K562 (cell line): ENCODE measurements around the gene GSKIP. TPM values are rescaled to one million over a fixed set of nuclear protein-coding genes. Genes with fewer than 3 reads are reported as not detected.

Source experiments
- E2F6 ChIP-seq, 2 experiments: IDR thresholded peaks; 2 replicates each; pipeline ENCODE4 v1.6.1; 2011; ENCODE audit warnings: borderline replicate concordance in 1 of 2, control low read depth in 1 of 2, low read depth in 1 of 2, low read length in 1 of 2, mild to moderate bottlenecking in 1 of 2, mixed read lengths in 1 of 2, moderate library complexity in 1 of 2; ENCODE audit not compliant: insufficient read depth in 1 of 2, insufficient read length in 1 of 2, poor library complexity in 1 of 2, severe bottlenecking in 1 of 2; ENCODE audit errors: extremely low read depth in 1 of 2
- KDM4B ChIP-seq, 2 experiments: fragments of 450-650 bp in 1 of 2; sonication (generic) in 1 of 2; IDR thresholded peaks; 2 replicates each; pipeline ENCODE4 v1.6.1; 2016 to 2017; ENCODE audit warnings: borderline replicate concordance in 2 of 2, antibody characterized with exemption in 1 of 2, low read depth in 1 of 2, mild to moderate bottlenecking in 1 of 2
- KDM5B ChIP-seq: fragments of 200-600 bp; sonication (generic); IDR thresholded peaks from 2 replicates; pipeline ENCODE4 v1.6.1; 2012; ENCODE audit warnings: low read depth, mild to moderate bottlenecking, moderate library complexity, low read length, control low read depth, inconsistent platforms; ENCODE audit not compliant: insufficient replicate concordance
- MCM7 ChIP-seq, 2 experiments: fragments of 450-650 bp; IDR thresholded peaks; 2 replicates each; pipeline ENCODE4 v1.6.1; 2016 to 2018
- MNT ChIP-seq, 2 experiments: fragments of 450-650 bp; conservative IDR thresholded peaks; 2 replicates each; pipeline ENCODE4 v1.6.1; 2017; ENCODE audit warnings: mild to moderate bottlenecking in 2 of 2, moderate library complexity in 2 of 2
- NFXL1 ChIP-seq: fragments of 450-650 bp; formaldehyde crosslinking; IDR thresholded peaks from 2 replicates; pipeline ENCODE4 v1.4.0; 2021; ENCODE audit warnings: mild to moderate bottlenecking
- NR3C1 ChIP-seq: sonication (generic); formaldehyde crosslinking; IDR thresholded peaks from 2 replicates; pipeline ENCODE4 v1.8.1; 2022; ENCODE audit warnings: missing genetic modification reagents
- POLR2G ChIP-seq: fragments of 200-400 bp; formaldehyde crosslinking; IDR thresholded peaks from 2 replicates; pipeline ENCODE4 v1.6.1; 2017; ENCODE audit warnings: low read depth, mild to moderate bottlenecking, antibody characterized with exemption, low read length, moderate library complexity
- RB1 ChIP-seq: fragments of 450-650 bp; IDR thresholded peaks from 2 replicates; pipeline ENCODE4 v1.6.1; 2017; ENCODE audit warnings: low read depth, mild to moderate bottlenecking
- SAFB ChIP-seq: fragments of 200-400 bp; formaldehyde crosslinking; IDR thresholded peaks from 2 replicates; pipeline ENCODE4 v1.6.1; 2017; ENCODE audit warnings: low read depth, low read length, borderline replicate concordance
- SMAD3 ChIP-seq: fragments of 450-650 bp; formaldehyde crosslinking; conservative IDR thresholded peaks from 2 replicates; pipeline ENCODE4 v1.4.0; 2020; ENCODE audit warnings: mild to moderate bottlenecking
- SNRNP70 ChIP-seq: fragments of 200-400 bp; formaldehyde crosslinking; optimal IDR thresholded peaks from 2 replicates; pipeline ENCODE3; 2017; ENCODE audit warnings: low read depth, low read length
- TEAD4 ChIP-seq, 2 experiments: sonication (generic) in 1 of 2; formaldehyde crosslinking in 1 of 2; IDR thresholded peaks; 2 replicates each; pipeline versions ENCODE4 v1.6.1 to v1.8.0; 2012 to 2022; ENCODE audit warnings: borderline replicate concordance in 1 of 2, inconsistent platforms in 1 of 2, low read length in 1 of 2, mild to moderate bottlenecking in 1 of 2, missing genetic modification reagents in 1 of 2
- ZNF217 ChIP-seq: sonication (generic); formaldehyde crosslinking; IDR thresholded peaks from 2 replicates; pipeline ENCODE4 v1.8.0; 2022; ENCODE audit warnings: mild to moderate bottlenecking, missing genetic modification reagents
- ZNF318 ChIP-seq, 2 experiments: fragments of 450-650 bp; IDR thresholded peaks; 2 replicates each; pipeline ENCODE4 v1.6.1; 2016; ENCODE audit warnings: mild to moderate bottlenecking in 2 of 2, borderline replicate concordance in 1 of 2, low read depth in 1 of 2, moderate library complexity in 1 of 2
- polyA plus RNA-seq, 8 experiments: library from polyadenylated mRNA; depleted of rRNA in 4 of 8; stranded (reverse) in 5 of 8; unstranded in 3 of 8; fragments of >200 nt; fragmentation: Nextera tagmentation in 2 of 8; fragmentation: Illumina TruSeq in 1 of 8; extraction: Ambion mirVana in 2 of 8; extraction: Trizol in 1 of 8; gene quantifications; 2 replicates each; pipeline versions ENCODE4 v1.2.1 to v1.2.3, GENCODE V29; 2011 to 2014; ENCODE audit warnings: inconsistent platforms in 1 of 8, missing spikeins in 1 of 8
- total RNA-seq, 7 experiments: library from RNA; depleted of rRNA in 6 of 7; stranded (reverse); fragments of >200 nt in 6 of 7; fragmentation: Illumina TruSeq in 2 of 7; extraction: Trizol in 2 of 7; gene quantifications; 2 replicates each; pipeline versions ENCODE4 v1.2.1 to v1.2.3, GENCODE V29; 2011 to 2021; ENCODE audit warnings: low replicate concordance in 1 of 7

Gene GSKIP
- total and polyA plus RNA-seq, 9 of the 15 experiments (the other 6 are each of a cell fraction or from before 2014, with no cell fraction given) = 12.9 to 58.9 (median 22.2) TPM

- TF ChIP-seq ZNF318 (IDR thresholded peaks at IDR 0.05; ENCODE audit: borderline replicate concordance in 1 of 2, low read depth in 1 of 2) (no peak), SNRNP70 (no peak), RB1 (peak; percentile 60), MCM7 (IDR thresholded peaks at IDR 0.05) (no peak), NR3C1 (CRISPR knock-in tag) (no peak), TEAD4 (IDR thresholded peaks at IDR 0.05; ENCODE audit: low read length) (no peak), TEAD4 (CRISPR knock-in tag; IDR thresholded peaks at IDR 0.05; ENCODE audit: borderline replicate concordance) (no peak), ZNF217 (no peak), KDM4B (IDR thresholded peaks at IDR 0.05; ENCODE audit: borderline replicate concordance in 2 of 2, low read depth in 1 of 2) (no peak), SMAD3 (CRISPR knock-in tag) (no peak), POLR2G (peak; percentile 82), NFXL1 (CRISPR knock-in tag) (no peak), SAFB (no peak), KDM5B (peak; percentile 50), E2F6 (IDR thresholded peaks at IDR 0.05; ENCODE audit: borderline replicate concordance in 1 of 2, extremely low read depth in 1 of 2, insufficient read depth in 1 of 2, insufficient read length in 1 of 2, low read depth in 1 of 2, low read length in 1 of 2, poor library complexity in 1 of 2, severe bottlenecking in 1 of 2) (peak; percentile 66 to 91), MNT (conservative IDR thresholded peaks at IDR 0.05) (peak; percentile 22 to 52; a peak in 1 of 4 replicates)
These were observed 28.2 kb downstream of the GSKIP start (continued) for GRCh38 chr14:96391293-96392118.
